CD4-positive, alpha-beta T cell (primary cell): Measurements from ENCODE around the gene AVPR2. TPM values are rescaled to one million over a fixed set of nuclear protein-coding genes. Genes with fewer than 3 reads are reported as not detected.

Source experiments
- ATAC-seq: fragments of 200-7000 bp; cut with Tn5 transposase; one replicate; pipeline ENCODE4 v1.10.0; 2022; ENCODE audit warnings: mild to moderate bottlenecking; ENCODE audit not compliant: poor library complexity
- CTCF ChIA-PET: fragments of 350-600 bp; sonication (Branson Sonifier 250); formaldehyde crosslinking; loops from one replicate; lab custom pipeline; 2021; ENCODE audit warnings: antibody characterized with exemption, inconsistent platforms; lab: Charles Lee
- POLR2A ChIA-PET: fragments of 350-600 bp; sonication (Branson Sonifier 250); formaldehyde crosslinking; loops from one replicate; lab custom pipeline; 2021; ENCODE audit warnings: antibody characterized with exemption, inconsistent platforms; lab: Charles Lee
- DNase-seq, 14 experiments: peaks; one replicate each; pipeline ENCODE4 v3.0.0-alpha.2; 2013 to 2020; ENCODE audit warnings: mixed read lengths in 2 of 14
- H3K27ac ChIP-seq, 2 donors: one replicate each; pipeline versions ENCODE4 v1.5.1 to v1.7.0; 2013; ENCODE audit warnings: low read length in 2 of 2, low read depth in 1 of 2, mild to moderate bottlenecking in 1 of 2
- H3K27me3 ChIP-seq, 2 experiments: 1 replicate in 1 of 2; 2 replicates in 1 of 2; pipeline versions ENCODE4 v1.6.1 to v1.7.0; 2013; ENCODE audit warnings: low read length in 2 of 2, control low read depth in 1 of 2, mild to moderate bottlenecking in 1 of 2, moderate library complexity in 1 of 2; ENCODE audit not compliant: insufficient read depth in 2 of 2, control insufficient read depth in 1 of 2
- H3K36me3 ChIP-seq: one replicate; pipeline ENCODE4 v1.6.1; 2013; ENCODE audit warnings: low read length, control low read depth; ENCODE audit not compliant: insufficient read depth
- H3K4me1 ChIP-seq: one replicate; pipeline ENCODE4 v1.6.1; 2013; ENCODE audit warnings: low read length, control low read depth; ENCODE audit not compliant: insufficient read depth
- H3K4me3 ChIP-seq: one replicate; pipeline ENCODE4 v1.5.1; 2013; ENCODE audit warnings: mild to moderate bottlenecking, low read length, moderate library complexity
- H3K9me3 ChIP-seq, 2 experiments: 1 replicate in 1 of 2; 2 replicates in 1 of 2; pipeline versions ENCODE4 v1.6.1 to v1.7.0; 2013; ENCODE audit warnings: low read length in 2 of 2, mild to moderate bottlenecking in 2 of 2, control low read depth in 1 of 2, moderate library complexity in 1 of 2; ENCODE audit not compliant: control insufficient read depth in 1 of 2, insufficient read depth in 1 of 2
- H3K27ac Mint-ChIP-seq: one replicate; pipeline ENCODE4 v1.8.0; 2020; ENCODE audit warnings: mixed read lengths
- H3K27me3 Mint-ChIP-seq: one replicate; pipeline ENCODE4 v1.8.0; 2021; ENCODE audit warnings: mixed read lengths
- H3K36me3 Mint-ChIP-seq: one replicate; pipeline ENCODE4 v1.8.0; 2021; ENCODE audit warnings: low read depth, mixed read lengths
- H3K4me1 Mint-ChIP-seq: one replicate; pipeline ENCODE4 v1.8.0; 2021; ENCODE audit warnings: low read depth, mixed read lengths
- H3K4me3 Mint-ChIP-seq: one replicate; pipeline ENCODE4 v1.8.0; 2020; ENCODE audit warnings: mild to moderate bottlenecking, mixed read lengths
- H3K9me3 Mint-ChIP-seq: one replicate; pipeline ENCODE4 v1.8.0; 2020; ENCODE audit warnings: mixed read lengths
- intact Hi-C, 2 experiments: fragments of 100-400 bp; cut with DNase I in 1 of 2; cut with micrococcal nuclease in 1 of 2; formaldehyde crosslinking; loops; one replicate each; pipeline versions ENCODE4 v1.15.1 to v1.9.0; 2023 to 2025; cut with DNase I, micrococcal nuclease
- total RNA-seq, 174 experiments: library from RNA in 2 of 174; stranded (reverse) in 2 of 174; gene quantifications; one replicate each; pipeline ENCODE4 v1.2.3 and lab custom pipeline; 2021 to 2026
- TF ChIP-seq, protein P1 (sequence below): fragments of 200-600 bp; IDR thresholded peaks from one replicate; pipeline ENCODE4 v1.8.0; 2022; ENCODE audit warnings: antibody characterized with exemption, mild to moderate bottlenecking

The AVPR2 gene
- total RNA-seq, 2 experiments from 2014 or later: not detected

DNA sequence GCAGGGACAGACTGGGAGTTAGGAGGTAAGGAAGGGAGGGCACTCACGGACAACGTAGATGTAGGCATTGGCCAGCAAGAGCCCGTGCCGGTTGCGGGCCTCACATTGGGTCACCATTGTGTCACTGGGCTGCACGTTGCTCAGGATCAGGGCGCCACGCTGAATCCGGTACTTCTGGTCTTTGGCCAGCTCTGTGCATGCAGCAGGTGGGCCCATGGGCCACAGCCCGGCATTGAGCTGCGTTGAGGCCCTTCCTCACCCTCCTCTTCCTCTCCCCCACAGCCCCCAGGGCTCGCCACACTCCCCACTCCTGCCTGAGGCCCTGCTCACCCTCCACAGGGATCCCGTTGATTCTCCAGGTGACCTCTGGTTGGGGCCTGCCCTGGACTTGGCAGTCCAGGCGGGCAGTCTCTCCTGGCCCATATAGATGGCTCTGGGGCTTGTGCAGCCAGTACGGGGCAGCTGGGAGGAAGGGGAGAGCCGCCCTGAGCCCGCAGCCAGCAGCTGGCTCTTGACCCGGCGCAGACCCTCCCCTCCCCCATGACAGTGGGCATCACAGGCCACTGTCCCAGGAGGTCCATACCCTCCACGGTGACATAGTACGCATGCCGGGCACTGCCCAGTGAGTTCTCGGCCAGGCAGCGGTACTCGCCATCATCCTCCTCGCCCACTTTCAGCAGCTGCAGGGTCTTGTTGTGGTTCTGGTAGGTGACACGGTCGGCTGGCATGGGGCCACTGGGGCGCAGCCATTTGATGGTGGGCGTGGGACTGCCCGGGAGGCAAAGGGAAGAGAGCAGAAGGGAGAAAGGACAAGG, 34.8 kb upstream of the AVPR2 start:
- no peaks in the 10 kb centered on the region for H3K4me1 ChIP-seq
- Mint-ChIP-seq H3K4me3 (no peak overlapping the region), H3K36me3 (no peaks in the 10 kb centered on the region), H3K27ac (no peak overlapping the region), H3K9me3 (no peaks in the 10 kb centered on the region), H3K27me3 (no peaks in the 10 kb centered on the region), H3K4me1 (no peaks in the 10 kb centered on the region)
- POLR2A ChIA-PET: no interaction called here
- no peak overlapping the region for H3K27ac ChIP-seq
- TF ChIP-seq, protein P1, sequence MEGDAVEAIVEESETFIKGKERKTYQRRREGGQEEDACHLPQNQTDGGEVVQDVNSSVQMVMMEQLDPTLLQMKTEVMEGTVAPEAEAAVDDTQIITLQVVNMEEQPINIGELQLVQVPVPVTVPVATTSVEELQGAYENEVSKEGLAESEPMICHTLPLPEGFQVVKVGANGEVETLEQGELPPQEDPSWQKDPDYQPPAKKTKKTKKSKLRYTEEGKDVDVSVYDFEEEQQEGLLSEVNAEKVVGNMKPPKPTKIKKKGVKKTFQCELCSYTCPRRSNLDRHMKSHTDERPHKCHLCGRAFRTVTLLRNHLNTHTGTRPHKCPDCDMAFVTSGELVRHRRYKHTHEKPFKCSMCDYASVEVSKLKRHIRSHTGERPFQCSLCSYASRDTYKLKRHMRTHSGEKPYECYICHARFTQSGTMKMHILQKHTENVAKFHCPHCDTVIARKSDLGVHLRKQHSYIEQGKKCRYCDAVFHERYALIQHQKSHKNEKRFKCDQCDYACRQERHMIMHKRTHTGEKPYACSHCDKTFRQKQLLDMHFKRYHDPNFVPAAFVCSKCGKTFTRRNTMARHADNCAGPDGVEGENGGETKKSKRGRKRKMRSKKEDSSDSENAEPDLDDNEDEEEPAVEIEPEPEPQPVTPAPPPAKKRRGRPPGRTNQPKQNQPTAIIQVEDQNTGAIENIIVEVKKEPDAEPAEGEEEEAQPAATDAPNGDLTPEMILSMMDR: no peak
- DNase-seq: no peak
- H3K4me3 ChIP-seq: no peak overlapping the region
- no peak for ATAC-seq
- no peaks in the 10 kb centered on the region for H3K9me3 ChIP-seq
- no peaks in the 10 kb centered on the region for H3K36me3 ChIP-seq
- CTCF ChIA-PET: no interaction called here
- H3K27me3 ChIP-seq: no peaks in the 10 kb centered on the region
- intact Hi-C loops: no loop called here

DNA sequence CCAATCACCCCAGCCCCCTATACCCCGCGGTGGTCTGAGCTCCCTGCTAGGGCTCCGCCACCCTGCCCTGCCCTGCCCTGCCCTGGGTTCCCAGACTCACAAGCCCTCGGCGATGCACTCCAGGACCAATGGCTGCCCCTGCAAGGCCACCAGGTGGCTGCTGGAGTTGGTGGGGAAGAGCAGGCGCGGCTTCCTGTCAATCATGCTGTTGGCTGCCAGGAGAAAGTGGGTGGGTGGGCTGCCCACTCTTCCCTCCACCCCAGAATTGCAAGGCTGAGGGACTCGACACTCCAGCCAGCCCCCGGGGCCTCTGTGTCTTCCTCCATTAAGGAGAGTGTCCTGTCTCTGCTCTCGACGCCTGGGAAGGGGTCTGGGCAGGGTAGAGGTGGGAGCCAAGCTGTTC, 34.2 kb upstream of the AVPR2 start:
- Histone ChIP-seq H3K4me1 (no peaks in the 10 kb centered on the region), H3K27ac (no peak overlapping the region), H3K36me3 (no peaks in the 10 kb centered on the region), H3K9me3 (no peaks in the 10 kb centered on the region), H3K4me3 (no peak overlapping the region), H3K27me3 (no peaks in the 10 kb centered on the region)
- Mint-ChIP-seq H3K27ac (no peak overlapping the region), H3K4me3 (no peak overlapping the region), H3K36me3 (no peaks in the 10 kb centered on the region), H3K4me1 (no peaks in the 10 kb centered on the region), H3K9me3 (no peaks in the 10 kb centered on the region), H3K27me3 (peaks cover under 1% of the 10 kb centered on the region)
- intact Hi-C loops: no loop called here
- TF ChIP-seq, protein P1: no peak
- POLR2A ChIA-PET: no interaction called here
- CTCF ChIA-PET: no interaction called here
- no peak for ATAC-seq
- DNase-seq: peak in 1 of 14 experiments; percentile 1

DNA sequence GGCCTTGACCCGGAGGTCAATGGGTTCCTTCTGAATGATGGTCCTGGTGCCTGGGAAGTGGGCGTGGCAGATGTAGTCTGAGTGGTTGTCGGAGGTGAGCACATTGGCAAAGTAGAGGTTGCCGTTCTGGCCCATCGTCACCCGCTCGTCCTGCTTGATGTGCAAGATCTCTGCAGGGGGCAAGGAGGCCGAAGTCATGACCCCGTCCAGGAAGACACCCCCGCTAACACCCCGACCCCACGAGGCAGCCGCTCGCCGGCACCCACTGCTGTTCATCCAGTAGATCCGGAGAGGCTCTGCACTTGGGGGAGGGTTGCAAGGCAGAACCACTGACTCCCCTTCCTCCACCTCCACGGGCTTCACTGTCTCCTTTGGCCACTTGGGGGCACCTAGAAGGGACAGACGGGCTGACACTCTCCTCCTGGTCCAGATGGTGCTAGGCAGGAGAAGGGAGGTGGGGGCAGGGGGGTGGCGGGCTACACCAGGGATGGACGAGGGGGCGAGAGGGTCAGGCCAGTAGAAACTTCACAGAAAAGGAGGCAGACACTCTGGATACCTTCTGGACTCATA, 33.6 kb upstream of the AVPR2 start:
- Histone ChIP-seq H3K36me3 (no peaks in the 10 kb centered on the region), H3K4me1 (no peaks in the 10 kb centered on the region), H3K9me3 (no peaks in the 10 kb centered on the region), H3K27me3 (no peaks in the 10 kb centered on the region), H3K27ac (no peak overlapping the region), H3K4me3 (no peak overlapping the region)
- Mint-ChIP-seq H3K27ac (no peak overlapping the region), H3K9me3 (no peaks in the 10 kb centered on the region), H3K36me3 (no peaks in the 10 kb centered on the region), H3K4me1 (no peaks in the 10 kb centered on the region), H3K27me3 (peaks cover 3% of the 10 kb centered on the region), H3K4me3 (no peak overlapping the region)
- ATAC-seq (no peak), DNase-seq (peak in 1 of 14 experiments; percentile 2)
- intact Hi-C loops: no loop called here
- POLR2A ChIA-PET: no interaction called here
- TF ChIP-seq, protein P1: no peak
- CTCF ChIA-PET: no interaction called here
